HepG2 (cell line): Measurements from ENCODE around the gene PLPP7. TPM values are rescaled to one million over a fixed set of nuclear protein-coding genes. Genes with fewer than 3 reads are reported as not detected.
A peak's percentile ranks its signal among the peaks of the same experiment; 100 is the strongest.

ENCODE experiments used
- ATAD3A ChIP-seq: sonication (generic); formaldehyde crosslinking; IDR thresholded peaks from 2 replicates; pipeline ENCODE4 v1.4.0; 2020; ENCODE audit warnings: missing genetic modification reagents
- CCDC6 ChIP-seq: sonication (generic); formaldehyde crosslinking; IDR thresholded peaks from 2 replicates; pipeline ENCODE4 v1.8.1; 2022; ENCODE audit warnings: mild to moderate bottlenecking, missing genetic modification reagents, moderate library complexity
- CREBL2 ChIP-seq: sonication (generic); formaldehyde crosslinking; IDR thresholded peaks from 2 replicates; pipeline ENCODE4 v1.8.1; 2023; ENCODE audit warnings: missing genetic modification reagents, mild to moderate bottlenecking, borderline replicate concordance
- ELF3 ChIP-seq: IDR thresholded peaks from 2 replicates; pipeline ENCODE4 v1.6.1; 2016; ENCODE audit warnings: missing genetic modification reagents, missing compliant biosample characterization
- HNF1B ChIP-seq: sonication (generic); formaldehyde crosslinking; IDR thresholded peaks from 2 replicates; pipeline ENCODE4 v1.5.1; 2020; ENCODE audit warnings: mild to moderate bottlenecking, moderate library complexity, missing genetic modification reagents
- HNRNPUL1 ChIP-seq: fragments of 200-400 bp; formaldehyde crosslinking; IDR thresholded peaks from 2 replicates; pipeline ENCODE4 v1.6.1; 2017; ENCODE audit warnings: low read depth, mild to moderate bottlenecking, low read length, moderate library complexity
- ISX ChIP-seq: sonication (generic); formaldehyde crosslinking; conservative IDR thresholded peaks from 2 replicates; pipeline ENCODE4 v1.5.0; 2020; ENCODE audit warnings: missing genetic modification reagents
- KDM5A ChIP-seq: fragments of 200-600 bp; sonication (generic); IDR thresholded peaks from 2 replicates; pipeline ENCODE4 v1.7.0; 2018; ENCODE audit warnings: antibody characterized with exemption, mild to moderate bottlenecking, low read length, borderline replicate concordance
- PAXIP1 ChIP-seq: sonication (generic); formaldehyde crosslinking; conservative IDR thresholded peaks from 2 replicates; pipeline ENCODE4 v1.4.0; 2020; ENCODE audit warnings: mild to moderate bottlenecking, missing genetic modification reagents, moderate library complexity
- PRDM4 ChIP-seq: sonication (generic); formaldehyde crosslinking; IDR thresholded peaks from 2 replicates; pipeline ENCODE4 v1.9.0; 2021; ENCODE audit warnings: missing genetic modification reagents, borderline replicate concordance
- SRSF9 ChIP-seq: fragments of 200-400 bp; formaldehyde crosslinking; IDR thresholded peaks from 2 replicates; pipeline ENCODE4 v1.6.1; 2018; ENCODE audit warnings: borderline replicate concordance, mild to moderate bottlenecking, low read depth, low read length; ENCODE audit not compliant: insufficient read depth, poor library complexity, severe bottlenecking
- ZNF501 ChIP-seq: sonication (generic); formaldehyde crosslinking; IDR thresholded peaks from 2 replicates; pipeline ENCODE4 v1.5.1; 2020; ENCODE audit warnings: mild to moderate bottlenecking, moderate library complexity, missing genetic modification reagents
- ZNF691 ChIP-seq: sonication (generic); formaldehyde crosslinking; IDR thresholded peaks from 2 replicates; pipeline ENCODE4 v1.4.0; 2020; ENCODE audit warnings: missing genetic modification reagents, low read depth, mild to moderate bottlenecking, borderline replicate concordance
- ZNF782 ChIP-seq: sonication (generic); formaldehyde crosslinking; IDR thresholded peaks from 2 replicates; pipeline ENCODE4 v1.4.0; 2020; ENCODE audit warnings: missing genetic modification reagents, mild to moderate bottlenecking, borderline replicate concordance
- ZNF784 ChIP-seq: sonication (generic); formaldehyde crosslinking; IDR thresholded peaks from 2 replicates; pipeline ENCODE4 v1.5.1; 2020; ENCODE audit warnings: missing genetic modification reagents, mild to moderate bottlenecking, borderline replicate concordance
- polyA plus RNA-seq, 8 experiments: library from polyadenylated mRNA; depleted of rRNA in 3 of 8; stranded (reverse) in 7 of 8; unstranded in 1 of 8; fragments of >200 nt; fragmentation: Illumina TruSeq in 4 of 8; extraction: Trizol in 4 of 8; gene quantifications; 2 replicates each; pipeline versions ENCODE4 v1.2.1 to v1.2.3, GENCODE V29; 2011 to 2016; ENCODE audit warnings: low read depth in 4 of 8, missing spikeins in 1 of 8, mixed read lengths in 1 of 8; ENCODE audit not compliant: insufficient read depth in 1 of 8
- total RNA-seq, 5 experiments: library from RNA; depleted of rRNA; stranded (reverse); fragments of >200 nt; fragmentation: Illumina TruSeq; extraction: Trizol; gene quantifications; 2 replicates each; pipeline ENCODE4 v1.2.3, GENCODE V29; 2016; ENCODE audit warnings: low read depth in 1 of 5

The PLPP7 gene
- total and polyA plus RNA-seq, 2 of the 13 experiments (the other 11 are each of a cell fraction or from before 2014, with no cell fraction given): 0.33 to 1.2 TPM

GRCh38 chr9:131274674-131275331, 14.7 kb upstream of the PLPP7 start (continued):
- TF ChIP-seq ZNF691 (CRISPR knock-in tag) (no peak), CCDC6 (CRISPR knock-in tag) (no peak), ZNF784 (CRISPR knock-in tag) (0 out of 2 replicates have a peak, but pooled peaks have one; percentile 6), CREBL2 (CRISPR knock-in tag) (no peak), ATAD3A (no peak), ISX (CRISPR knock-in tag) (no peak), ZNF782 (CRISPR knock-in tag) (no peak), HNRNPUL1 (no peak), PAXIP1 (CRISPR knock-in tag) (no peak), KDM5A (no peak), PRDM4 (CRISPR knock-in tag) (no peak), ELF3 (no peak), SRSF9 (no peak), HNF1B (CRISPR knock-in tag) (0 out of 2 replicates have a peak, but pooled peaks have one; percentile 33), ZNF501 (CRISPR knock-in tag) (peak; percentile 84)
